Sigmoid colon (tissue), 4 donors: ENCODE results near the gene PRSS23.

Source experiments
- POLR2AphosphoS5 ChIP-seq, 4 donors: sonication (generic); formaldehyde crosslinking; IDR thresholded peaks; one replicate each; pipeline ENCODE4 v1.6.1; 2017; ENCODE audit warnings: antibody characterized with exemption in 4 of 4
- TF ChIP-seq, protein P1 (sequence below), 4 experiments: fragments of 450-650 bp in 3 of 4; fragments of 200-600 bp in 1 of 4; IDR thresholded peaks; one replicate each; pipeline ENCODE4 v1.5.1; 2016 to 2019; ENCODE audit warnings: antibody characterized with exemption in 4 of 4, mild to moderate bottlenecking in 3 of 4, moderate library complexity in 2 of 4

DNA sequence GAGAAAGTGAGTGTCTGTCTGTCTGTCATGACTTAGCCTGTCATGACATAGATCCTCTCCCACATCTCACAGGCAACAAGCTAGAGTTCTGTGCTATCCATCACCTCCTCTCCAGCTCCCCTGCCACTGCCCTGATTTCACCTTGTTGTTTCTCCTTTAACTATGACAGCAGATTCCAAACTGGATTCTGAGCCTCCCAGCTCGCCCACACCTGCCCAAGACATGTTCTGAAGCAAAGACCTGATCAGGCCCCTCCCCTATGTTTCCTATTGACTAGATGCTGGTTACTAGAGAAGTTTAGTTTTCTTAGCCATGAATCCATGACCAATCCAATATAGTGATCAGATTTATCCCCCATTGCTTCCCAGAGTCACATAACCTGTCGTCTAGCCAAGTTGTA lies 15.4 kb downstream of the PRSS23 start:
- TF ChIP-seq, protein P1, sequence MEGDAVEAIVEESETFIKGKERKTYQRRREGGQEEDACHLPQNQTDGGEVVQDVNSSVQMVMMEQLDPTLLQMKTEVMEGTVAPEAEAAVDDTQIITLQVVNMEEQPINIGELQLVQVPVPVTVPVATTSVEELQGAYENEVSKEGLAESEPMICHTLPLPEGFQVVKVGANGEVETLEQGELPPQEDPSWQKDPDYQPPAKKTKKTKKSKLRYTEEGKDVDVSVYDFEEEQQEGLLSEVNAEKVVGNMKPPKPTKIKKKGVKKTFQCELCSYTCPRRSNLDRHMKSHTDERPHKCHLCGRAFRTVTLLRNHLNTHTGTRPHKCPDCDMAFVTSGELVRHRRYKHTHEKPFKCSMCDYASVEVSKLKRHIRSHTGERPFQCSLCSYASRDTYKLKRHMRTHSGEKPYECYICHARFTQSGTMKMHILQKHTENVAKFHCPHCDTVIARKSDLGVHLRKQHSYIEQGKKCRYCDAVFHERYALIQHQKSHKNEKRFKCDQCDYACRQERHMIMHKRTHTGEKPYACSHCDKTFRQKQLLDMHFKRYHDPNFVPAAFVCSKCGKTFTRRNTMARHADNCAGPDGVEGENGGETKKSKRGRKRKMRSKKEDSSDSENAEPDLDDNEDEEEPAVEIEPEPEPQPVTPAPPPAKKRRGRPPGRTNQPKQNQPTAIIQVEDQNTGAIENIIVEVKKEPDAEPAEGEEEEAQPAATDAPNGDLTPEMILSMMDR (IDR thresholded peaks at IDR 0.05), result no peak
- no peak for TF ChIP-seq POLR2AphosphoS5 (IDR thresholded peaks at IDR 0.05)
